GM21723 (cell line): ENCODE measurements around the gene NANOS3.

Experiments used
- ATAC-seq: cut with Tn5 transposase; IDR thresholded peaks from one replicate; pipeline ENCODE4 v1.9.1; 2021; ENCODE audit warnings: mild to moderate bottlenecking, moderate library complexity; ENCODE audit not compliant: unreplicated experiment

The NANOS3 gene

GRCh38 chr19:13861714-13862531 lies 15.0 kb upstream of the NANOS3 start:
- peak; percentile 74 for ATAC-seq

DNA sequence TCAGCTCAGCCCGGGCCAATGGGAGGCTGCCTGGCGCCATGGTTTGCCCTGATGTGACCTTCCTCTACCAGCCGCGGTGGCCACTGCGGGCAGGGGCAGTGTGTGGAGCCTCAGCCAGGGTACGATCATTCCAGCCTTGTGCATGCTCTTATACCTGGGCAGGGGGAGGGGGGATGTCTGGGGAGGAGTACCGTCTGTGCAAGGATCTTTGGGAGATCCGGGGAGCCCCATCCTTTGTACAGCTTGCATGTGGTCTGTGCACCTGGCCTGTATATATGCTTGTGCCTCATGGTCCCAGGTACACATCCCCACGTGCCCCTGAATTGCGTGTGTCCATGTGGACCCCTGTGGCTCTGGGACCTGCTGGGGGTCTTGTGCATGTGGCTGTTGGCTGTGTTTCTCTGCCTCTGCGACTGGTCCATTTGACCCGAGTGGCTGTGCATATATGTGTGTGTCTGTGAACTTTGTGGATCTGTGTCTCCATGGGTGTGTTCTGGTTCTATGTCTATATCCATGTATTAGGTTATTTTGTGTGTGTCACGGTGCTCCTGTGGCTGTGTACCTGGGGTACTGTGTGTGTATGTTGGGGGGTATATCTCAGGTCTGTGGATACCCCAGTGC lies 12.8 kb upstream of the NANOS3 start:
- ATAC-seq = no peak

DNA sequence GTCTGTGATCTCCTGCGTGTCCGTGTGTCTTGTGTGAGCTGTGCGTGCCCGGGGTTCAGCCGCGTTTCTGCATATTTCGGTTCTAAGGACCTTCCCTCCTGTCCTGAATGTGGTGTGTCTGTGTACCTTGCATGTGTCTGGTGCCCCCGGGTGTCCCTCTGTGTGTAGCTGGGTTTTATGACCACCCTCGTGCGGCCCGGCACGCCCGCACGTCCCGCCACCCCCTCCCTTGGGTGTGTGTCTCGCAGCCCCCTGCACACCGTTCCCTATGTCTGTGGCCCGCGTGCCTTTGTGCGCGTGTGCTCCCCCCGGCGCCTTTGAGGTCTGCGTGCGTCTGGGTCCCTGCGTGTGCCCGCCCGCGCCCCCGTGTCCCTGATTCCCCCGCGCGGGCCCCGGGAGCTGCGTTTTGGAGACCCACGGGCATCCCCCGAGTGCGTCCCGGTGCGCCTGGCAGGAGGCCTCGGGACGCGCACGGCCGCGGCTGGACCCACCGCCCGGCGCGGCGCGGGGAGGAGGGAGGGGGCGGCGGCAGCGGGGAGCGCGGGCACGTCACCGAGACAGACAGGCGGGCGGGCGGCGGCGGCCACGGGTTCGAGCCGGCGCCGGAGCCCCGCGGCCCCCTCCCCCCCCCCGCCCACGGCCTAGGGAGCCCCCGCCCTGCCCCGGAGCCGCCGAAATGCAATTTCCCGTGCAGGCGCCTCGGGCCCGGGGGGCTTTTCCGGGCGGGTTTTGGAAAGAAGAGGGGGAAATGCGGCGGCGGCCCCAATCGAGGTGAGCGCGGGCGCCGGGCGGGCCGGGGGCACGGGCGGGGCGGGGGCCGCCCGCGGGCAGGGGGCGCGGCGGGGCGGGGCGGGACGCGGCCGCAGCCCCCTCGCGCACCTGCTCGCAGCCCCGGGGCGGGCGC lies 12.0 kb upstream of the NANOS3 start:
- no peak for ATAC-seq

DNA sequence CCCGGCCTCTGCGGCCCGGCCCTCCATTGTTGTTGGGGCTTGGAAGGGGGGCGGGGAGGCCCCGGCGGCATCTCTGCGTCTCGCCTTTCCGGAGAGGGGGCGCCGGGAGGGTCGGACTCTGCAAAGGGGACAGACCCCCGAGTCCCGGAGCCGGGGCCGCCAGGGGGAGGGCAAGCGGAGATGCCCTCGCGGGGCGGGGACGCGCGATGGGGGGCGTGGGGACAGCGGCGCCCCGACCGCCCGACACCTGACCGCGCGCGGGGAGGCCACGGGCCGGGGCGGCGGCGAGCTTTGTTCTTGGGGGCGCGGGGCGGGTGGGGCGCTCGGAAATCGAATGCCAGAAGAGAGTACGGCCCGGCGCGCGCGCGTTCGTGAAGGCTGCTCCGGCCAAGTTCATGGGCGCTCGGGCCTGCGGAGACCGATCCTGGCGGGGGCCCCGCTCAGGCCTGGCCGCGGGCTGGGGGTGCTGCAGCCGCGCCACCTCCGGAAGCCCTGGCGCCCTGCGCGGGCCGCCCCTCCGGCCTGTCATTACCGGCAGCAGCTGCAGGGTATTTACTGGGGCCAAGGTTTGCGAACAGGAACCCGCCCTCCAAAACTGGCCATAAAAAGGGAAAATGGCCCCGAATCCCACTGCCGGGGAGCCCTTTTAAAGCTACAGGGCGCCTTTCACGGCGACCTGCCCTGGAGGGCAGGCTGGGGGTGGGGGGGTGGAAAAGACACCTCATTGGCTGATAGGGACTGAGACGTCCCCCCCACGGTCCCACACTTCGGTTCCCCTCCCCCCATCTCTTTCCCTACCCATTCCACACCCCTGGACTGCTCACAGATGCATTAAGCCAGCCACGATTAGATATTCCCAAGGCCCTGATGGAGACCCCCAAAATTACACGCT lies 11.1 kb upstream of the NANOS3 start:
- ATAC-seq = no peak

GRCh38 chr19:13866463-13867046 lies 10.4 kb upstream of the NANOS3 start:
- ATAC-seq = no peak

DNA sequence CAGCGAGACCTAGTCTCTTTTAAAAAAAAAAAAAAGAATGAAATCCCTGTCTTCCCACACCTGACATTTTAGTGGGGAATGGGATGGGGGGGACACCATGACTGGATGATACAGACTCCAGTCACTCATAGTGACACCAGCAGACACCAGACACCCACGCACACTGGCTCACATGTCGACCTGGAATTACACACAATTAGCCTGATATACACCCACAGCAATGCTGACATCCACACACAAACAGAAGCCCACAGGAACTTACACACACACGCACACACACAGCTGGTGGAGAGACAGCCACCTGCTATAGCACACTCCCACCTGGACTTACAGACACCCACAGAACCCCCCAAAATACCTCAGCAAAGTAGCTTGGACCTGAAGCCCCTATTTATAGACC lies 8.3 kb upstream of the NANOS3 start:
- ATAC-seq = no peak

GRCh38 chr19:13869281-13869680 lies 7.7 kb upstream of the NANOS3 start:
- no peak for ATAC-seq

DNA sequence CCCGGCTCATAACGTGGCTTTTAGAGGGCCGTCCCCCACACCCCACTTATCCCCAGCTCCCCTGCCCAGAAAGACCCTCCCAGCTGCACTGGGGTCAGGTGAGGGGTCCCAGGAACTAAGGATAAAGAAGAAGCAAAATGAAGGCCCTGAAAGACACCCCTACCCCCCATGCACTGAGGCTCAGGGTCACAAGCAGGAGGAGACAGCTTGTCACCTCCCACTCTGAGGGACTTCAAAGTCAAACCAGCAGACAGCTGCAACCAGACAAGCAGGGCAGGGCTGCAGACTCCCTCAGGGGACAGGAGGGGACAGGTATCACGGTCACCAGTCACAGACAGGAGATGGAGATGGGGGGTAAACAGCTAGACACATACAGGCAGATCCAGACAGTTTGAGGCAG lies 6.1 kb upstream of the NANOS3 start:
- no peak for ATAC-seq

DNA sequence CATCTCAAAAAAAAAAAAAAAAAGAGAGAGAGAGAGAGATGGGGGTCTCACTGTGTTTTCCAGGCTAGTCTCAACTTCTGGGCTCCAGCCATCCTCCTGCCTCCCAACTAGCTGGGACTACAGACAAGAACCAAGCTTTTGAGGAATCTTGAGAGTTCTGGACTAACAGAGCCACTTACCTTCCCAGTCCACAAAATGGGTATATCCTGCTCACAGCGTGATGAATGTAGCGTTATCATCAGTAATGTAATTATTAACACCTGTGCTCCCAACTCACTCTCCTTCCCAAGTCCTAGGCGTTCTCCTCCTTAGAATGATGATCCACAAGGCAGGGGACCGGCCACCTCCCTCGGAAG lies 4.6 kb upstream of the NANOS3 start:
- ATAC-seq = no peak

- ATAC-seq = no peak
These were observed 4.1 kb upstream of the NANOS3 start for GRCh38 chr19:13872695-13873389.

GRCh38 chr19:13873834-13874515 lies 3.0 kb upstream of the NANOS3 start:
- no peak for ATAC-seq

GRCh38 chr19:13875824-13876223 lies 1.1 kb upstream of the NANOS3 start:
- ATAC-seq = no peak

- ATAC-seq = no peak
These were observed 369 bp downstream of the NANOS3 start for GRCh38 chr19:13877303-13877702.

DNA sequence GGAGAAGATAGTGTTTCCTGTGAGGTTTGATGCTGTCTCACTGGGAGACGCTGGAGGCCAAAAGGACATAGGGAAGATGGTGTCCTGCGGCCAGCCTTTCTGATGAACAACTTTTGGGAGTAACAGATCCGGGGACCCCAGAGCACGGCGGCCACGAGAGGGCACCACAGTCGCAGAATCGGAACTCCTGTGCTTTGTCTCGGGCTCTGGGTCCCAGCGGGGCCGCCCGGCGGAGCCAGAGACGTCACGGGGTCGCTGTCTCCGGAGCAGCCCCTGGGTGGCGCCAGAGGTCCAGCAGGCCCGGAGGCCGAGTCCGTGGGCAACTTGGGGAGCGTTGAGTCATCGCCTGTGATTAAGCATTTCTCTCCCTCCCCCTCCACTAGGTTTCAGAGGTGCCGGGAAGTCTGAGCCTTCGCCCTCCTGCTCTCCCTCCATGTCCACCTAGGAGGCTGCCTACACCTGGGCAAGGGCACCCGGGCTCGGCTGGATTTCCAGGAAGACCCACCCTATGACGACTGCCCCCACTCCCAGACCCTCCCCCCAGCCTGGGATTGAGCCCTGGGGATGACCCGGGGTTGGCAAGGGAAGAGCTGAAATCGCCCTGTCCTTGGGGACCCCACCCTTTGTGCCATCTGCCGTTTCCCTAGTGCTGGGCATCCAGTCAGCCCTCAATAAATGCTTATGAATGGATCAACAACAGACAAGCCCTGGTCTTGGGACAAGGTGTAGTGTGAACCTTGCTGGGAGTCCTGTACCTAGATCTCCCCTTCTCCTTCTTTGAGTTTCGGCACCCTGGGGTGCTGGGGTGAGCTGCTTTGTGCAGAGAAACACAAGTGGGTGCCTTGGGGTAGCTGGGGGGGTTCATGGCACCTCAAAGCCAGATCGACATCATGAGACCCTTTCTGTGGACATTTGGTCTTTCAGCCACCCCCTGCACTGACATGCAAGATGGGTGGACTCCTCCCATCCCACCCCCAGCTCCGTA lies 3.4 kb downstream of the NANOS3 start:
- ATAC-seq = peak; percentile 77

DNA sequence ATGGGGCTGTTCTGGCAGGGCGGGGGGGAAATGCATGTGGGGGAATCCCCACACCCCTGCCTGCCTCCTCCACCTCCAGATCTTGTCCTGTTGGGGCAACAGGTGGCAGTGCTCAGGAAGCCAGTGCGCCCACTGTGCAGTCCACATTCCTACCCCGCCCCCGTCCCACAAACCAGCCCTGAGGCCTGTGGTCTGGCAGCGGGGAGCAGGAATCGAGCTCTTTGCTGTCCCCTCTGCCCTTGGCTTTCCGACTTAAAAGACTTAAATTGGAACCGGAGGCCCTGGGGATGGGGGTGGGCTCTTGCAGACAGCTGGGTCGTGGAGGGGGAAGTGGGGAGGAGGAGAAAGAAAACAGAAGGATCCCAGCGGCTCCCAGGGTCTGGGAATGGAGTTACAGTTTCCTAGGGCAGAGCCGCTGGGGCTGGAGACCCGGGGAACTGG lies 4.3 kb downstream of the NANOS3 start:
- no peak for ATAC-seq

DNA sequence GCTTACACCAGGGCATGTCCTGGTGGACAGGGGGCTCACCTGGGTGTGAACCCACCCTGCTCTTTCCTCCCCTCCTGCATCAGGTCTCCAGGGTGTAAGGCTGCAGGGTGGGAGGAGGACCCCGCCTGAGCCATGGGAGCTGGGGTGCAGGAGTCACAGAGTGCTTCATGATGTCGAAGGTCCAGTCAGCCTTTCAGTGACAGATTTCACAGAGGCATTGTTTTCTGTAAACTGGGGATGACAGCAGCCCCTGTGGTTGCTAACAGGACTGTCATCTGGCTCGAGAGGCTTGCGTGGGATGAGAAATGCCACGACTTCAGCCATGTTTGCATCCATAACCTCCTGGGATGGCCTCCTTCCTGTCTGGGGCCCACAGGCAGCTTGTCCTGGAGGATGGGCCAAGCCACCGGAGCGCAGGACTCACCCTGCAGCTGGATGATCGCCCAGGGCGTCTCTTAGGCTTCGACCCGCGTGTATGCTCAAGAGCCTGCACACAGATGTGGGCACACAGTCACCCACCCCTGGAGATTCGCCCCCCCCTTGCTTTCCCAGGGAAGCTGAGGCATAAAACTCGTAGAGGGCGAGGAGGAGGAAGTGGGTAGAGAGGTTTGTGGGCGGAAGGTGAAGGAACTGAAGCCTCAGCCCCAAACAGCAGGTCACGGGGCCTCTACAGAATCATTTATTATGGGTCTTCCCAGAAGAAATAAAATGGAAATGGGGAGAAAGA lies 4.9 kb downstream of the NANOS3 start:
- no peak for ATAC-seq

DNA sequence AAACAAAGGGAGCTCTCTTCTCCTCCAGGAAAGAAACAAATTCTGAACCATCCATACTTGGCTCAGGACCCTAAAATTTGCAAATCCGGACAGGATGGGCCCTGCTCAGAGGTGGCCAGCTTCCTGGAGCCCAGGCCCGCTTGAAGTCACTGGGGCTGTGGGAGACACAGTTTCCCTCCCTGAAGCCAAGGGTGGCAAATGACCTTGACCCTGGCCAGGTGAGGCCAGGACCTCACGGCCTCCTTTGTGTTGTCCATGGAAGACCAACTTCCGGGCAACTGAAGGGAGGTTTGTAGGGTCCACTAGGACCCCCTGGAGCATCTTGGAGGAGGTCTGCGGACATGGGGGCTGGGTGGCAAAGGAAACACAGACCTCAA lies 5.5 kb downstream of the NANOS3 start:
- ATAC-seq = no peak
